ENCODE data around the gene SLC19A1.

GRCh38 chr21:45477176-45478114 is 64.8 kb downstream of the SLC19A1 start:
- TF ChIP-seq POLR2AphosphoS5 (IDR thresholded peaks at IDR 0.05; ENCODE audit: low read depth), result no peak
- TF ChIP-seq CTCF (IDR thresholded peaks at IDR 0.05; ENCODE audit: insufficient read depth, low read length), result no peak
- no peak for TF ChIP-seq REST (IDR thresholded peaks at IDR 0.05; ENCODE audit: insufficient replicate concordance, low read depth)

Measured in HL-60 (cell line).